Measurements from ENCODE around the gene GPN1. TPM values are rescaled to one million over a fixed set of nuclear protein-coding genes. Genes with fewer than 3 reads are reported as not detected.
"Not testable (repeated sequence)": the region's sequence is repeated elsewhere in the genome, so short reads cannot be mapped to it uniquely, and the experiment has no call there.

GPN1 gene
- total and polyA plus RNA-seq, 2 of the 8 experiments (the other 6 are each of a cell fraction or from before 2014, with no cell fraction given), result 38.7 to 43.5 TPM

DNA sequence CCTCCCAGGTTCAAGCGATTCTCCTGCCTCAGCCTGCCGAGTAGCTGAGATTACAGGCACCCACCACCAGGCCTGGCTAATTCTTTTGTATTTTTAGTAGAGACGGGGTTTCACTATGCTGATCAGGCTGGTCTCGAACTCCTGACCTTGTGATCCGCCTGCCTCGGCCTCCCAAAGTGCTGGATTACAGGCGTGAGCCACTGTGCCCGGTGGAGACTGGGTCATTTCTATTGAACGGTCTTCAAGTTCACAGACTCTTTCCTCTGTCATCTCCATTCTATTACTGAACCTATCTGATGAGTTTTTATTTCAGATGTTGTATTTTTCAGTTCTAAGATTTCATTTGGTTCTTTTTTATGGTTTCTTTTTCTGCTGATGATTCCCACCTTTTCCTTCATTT lies 33.4 kb upstream of the GPN1 start:
- H2AK5ac ChIP-seq (ENCODE audit: low read depth, low read length); CTCF ChIA-PET (ENCODE audit: partially characterized antibody): not testable (repeated sequence)

More for the DNA sequence above, 33.4 kb upstream of the GPN1 start:
- H3K27ac ChIP-seq (ENCODE audit: low read depth, low read length); H3K27me3 ChIP-seq (replicated peaks in 1 of 4; ENCODE audit: control insufficient read depth in 3 of 4, extremely low read depth in 1 of 4, insufficient read depth in 3 of 4, low read length in 3 of 4); H2BK120ac ChIP-seq (replicated peaks; ENCODE audit: low read depth, low read length); DNase-seq (ENCODE audit: low read depth in 1 of 2, low spot score in 2 of 2); H3K4ac ChIP-seq (replicated peaks; ENCODE audit: insufficient read length, low read depth, low read length); H2BK15ac ChIP-seq (ENCODE audit: low read length); H2BK20ac ChIP-seq (ENCODE audit: low read length); H4K5ac ChIP-seq (ENCODE audit: insufficient read length, low read depth, low read length); H3K9ac ChIP-seq (replicated peaks in 1 of 4; ENCODE audit: extremely low read depth in 1 of 4, low read depth in 3 of 4, low read length in 3 of 4); H4K8ac ChIP-seq (ENCODE audit: extremely low read depth, insufficient read depth, low read length); H3K14ac ChIP-seq (ENCODE audit: insufficient read length); H3K4me1 ChIP-seq (replicated peaks in 1 of 4; ENCODE audit: control insufficient read depth in 3 of 4, insufficient read depth in 4 of 4, low read length in 3 of 4); H3K18ac ChIP-seq (ENCODE audit: extremely low read depth, low read length); H2BK12ac ChIP-seq (ENCODE audit: low read depth, low read length); H4K20me1 ChIP-seq (replicated peaks in 1 of 2; ENCODE audit: control insufficient read depth in 1 of 2, insufficient read depth in 2 of 2, low read length in 2 of 2); POLR2A ChIA-PET (ENCODE audit: partially characterized antibody); H3K4me3 ChIP-seq (ENCODE audit: extremely low read depth in 1 of 4, insufficient read depth in 2 of 4, low read depth in 3 of 4, low read length in 4 of 4); FAIRE-seq; H3K4me2 ChIP-seq (ENCODE audit: insufficient read depth in 1 of 2, low read depth in 2 of 2, low read length in 2 of 2); H2BK5ac ChIP-seq (ENCODE audit: low read depth, low read length); H2AFZ ChIP-seq (ENCODE audit: low read length); H3K56ac ChIP-seq (replicated peaks; ENCODE audit: insufficient read length, low read depth, low read length); H3K23me2 ChIP-seq (ENCODE audit: low read depth, low read length); H3K23ac ChIP-seq (ENCODE audit: insufficient read length); H3K79me1 ChIP-seq (ENCODE audit: low read depth, low read length); H4K91ac ChIP-seq (replicated peaks; ENCODE audit: insufficient read length, low read length): not testable (repeated sequence)
- peaks cover 22 to 56% of the 10 kb centered on the region in 2 experiments for H3K79me2 ChIP-seq (ENCODE audit: control insufficient read depth in 1 of 2, insufficient read depth in 2 of 2, low read length in 2 of 2)
- 91% methylated on average over 9 of the region's 9 CpGs; no CpG with 5 or more reads in 1 of the 2 experiments for WGBS, 2 experiments (ENCODE audit: extremely low coverage in 1 of 2, insufficient coverage in 1 of 2, insufficient read length in 1 of 2, insufficient replicate concordance in 2 of 2, low coverage in 1 of 2, low lambda C conversion rate in 2 of 2, missing lambda C conversion rate in 1 of 2)
- H3K36me3 ChIP-seq (ENCODE audit: control insufficient read depth in 2 of 4, insufficient read depth in 4 of 4, low read length in 3 of 4), result peaks cover 2 to 12% (median 7%) of the 10 kb centered on the region in 4 experiments
- H3K9me3 ChIP-seq (ENCODE audit: insufficient read depth in 2 of 2, low read depth in 1 of 2, low read length in 1 of 2), result peaks cover 6 to 25% of the 10 kb centered on the region in 2 experiments; a peak in 3 of 4 replicates
